Trophoblast cell (in vitro differentiated cells and primary cell): ENCODE data around the gene FHIT.

Source experiments
- DNase-seq, 2 donors: peaks; one replicate each; pipeline ENCODE4 v3.0.0-alpha.2; 2016
- H2AFZ ChIP-seq: 2 replicates; pipeline ENCODE4 v1.6.1; 2013; ENCODE audit warnings: low read length, moderate library complexity, mild to moderate bottlenecking; ENCODE audit not compliant: insufficient read depth, poor library complexity
- H2AK5ac ChIP-seq: 2 replicates; pipeline ENCODE4 v1.6.1; 2013; ENCODE audit warnings: mild to moderate bottlenecking, low read length
- H2BK120ac ChIP-seq: 2 replicates; pipeline ENCODE4 v1.6.1; 2013; ENCODE audit warnings: low read length, mild to moderate bottlenecking, moderate library complexity; ENCODE audit not compliant: insufficient read depth, poor library complexity
- H2BK12ac ChIP-seq: 2 replicates; pipeline ENCODE4 v1.6.1; 2013; ENCODE audit warnings: mild to moderate bottlenecking, low read length, moderate library complexity
- H2BK5ac ChIP-seq: 2 replicates; pipeline ENCODE4 v1.6.1; 2013; ENCODE audit warnings: low read length, low read depth, moderate library complexity, mild to moderate bottlenecking; ENCODE audit not compliant: poor library complexity
- H3K14ac ChIP-seq: 2 replicates; pipeline ENCODE4 v1.6.1; 2013; ENCODE audit warnings: mild to moderate bottlenecking, low read length
- H3K18ac ChIP-seq: 2 replicates; pipeline ENCODE4 v1.6.1; 2013; ENCODE audit warnings: mild to moderate bottlenecking, low read length
- H3K23ac ChIP-seq: 2 replicates; pipeline ENCODE4 v1.6.1; 2013; ENCODE audit warnings: low read length
- H3K27ac ChIP-seq: 2 replicates; pipeline ENCODE4 v1.5.1; 2013; ENCODE audit warnings: low read depth, mild to moderate bottlenecking, inconsistent platforms, low read length, moderate library complexity
- H3K27me3 ChIP-seq: 2 replicates; pipeline ENCODE4 v1.6.1; 2013; ENCODE audit warnings: inconsistent platforms, mild to moderate bottlenecking, low read length, moderate library complexity; ENCODE audit not compliant: insufficient read depth
- H3K36me3 ChIP-seq, 2 experiments: 1 replicate in 1 of 2; 2 replicates in 1 of 2; pipeline ENCODE4 v1.6.1; 2013; ENCODE audit warnings: low read length in 2 of 2, mild to moderate bottlenecking in 2 of 2, moderate library complexity in 1 of 2; ENCODE audit not compliant: insufficient read depth in 2 of 2, control insufficient read depth in 1 of 2
- H3K4ac ChIP-seq: 2 replicates; pipeline ENCODE4 v1.6.1; 2013; ENCODE audit warnings: low read depth, mild to moderate bottlenecking, low read length, moderate library complexity
- H3K4me1 ChIP-seq, 2 experiments: 1 replicate in 1 of 2; 2 replicates in 1 of 2; pipeline ENCODE4 v1.6.1; 2013; ENCODE audit warnings: low read length in 2 of 2, mild to moderate bottlenecking in 2 of 2, moderate library complexity in 1 of 2; ENCODE audit not compliant: insufficient read depth in 2 of 2, control insufficient read depth in 1 of 2
- H3K4me2 ChIP-seq: 2 replicates; pipeline ENCODE4 v1.6.1; 2013; ENCODE audit warnings: inconsistent platforms, mild to moderate bottlenecking, low read length, moderate library complexity
- H3K4me3 ChIP-seq: 2 replicates; pipeline ENCODE4 v1.5.1; 2013; ENCODE audit warnings: mild to moderate bottlenecking, low read depth, low read length, inconsistent platforms
- H3K79me1 ChIP-seq: one replicate; pipeline ENCODE4 v1.6.1; 2013; ENCODE audit warnings: low read length
- H3K79me2 ChIP-seq: 2 replicates; pipeline ENCODE4 v1.6.1; 2013; ENCODE audit warnings: low read length, mild to moderate bottlenecking; ENCODE audit not compliant: control insufficient read depth, insufficient read depth, poor library complexity
- H3K9ac ChIP-seq: 2 replicates; pipeline ENCODE4 v1.6.1; 2013; ENCODE audit warnings: mild to moderate bottlenecking, low read length
- H3K9me3 ChIP-seq: 2 replicates; pipeline ENCODE4 v1.6.1; 2013; ENCODE audit warnings: low read depth, mild to moderate bottlenecking, control low read depth, inconsistent platforms, low read length; ENCODE audit not compliant: insufficient read depth
- H4K12ac ChIP-seq: 2 replicates; pipeline ENCODE4 v1.6.1; 2013; ENCODE audit warnings: low read depth, mild to moderate bottlenecking, low read length, moderate library complexity
- H4K8ac ChIP-seq: 2 replicates; pipeline ENCODE4 v1.6.1; 2013; ENCODE audit warnings: low read depth, mild to moderate bottlenecking, low read length, moderate library complexity
- H4K91ac ChIP-seq: one replicate; pipeline ENCODE4 v1.6.1; 2013; ENCODE audit warnings: low read depth, mild to moderate bottlenecking, low read length, moderate library complexity
- WGBS: extraction: QIAGEN DNeasy Blood & Tissue Kit; methylation state at CpG from one replicate; pipeline ENCODE4 v1.1.7; 2013; ENCODE audit warnings: missing lambda C conversion rate; ENCODE audit not compliant: insufficient read length, insufficient coverage; ENCODE audit errors: extremely low coverage; 5-methylcytosine and 5-hydroxymethylcytosine counted together

The FHIT gene

DNA sequence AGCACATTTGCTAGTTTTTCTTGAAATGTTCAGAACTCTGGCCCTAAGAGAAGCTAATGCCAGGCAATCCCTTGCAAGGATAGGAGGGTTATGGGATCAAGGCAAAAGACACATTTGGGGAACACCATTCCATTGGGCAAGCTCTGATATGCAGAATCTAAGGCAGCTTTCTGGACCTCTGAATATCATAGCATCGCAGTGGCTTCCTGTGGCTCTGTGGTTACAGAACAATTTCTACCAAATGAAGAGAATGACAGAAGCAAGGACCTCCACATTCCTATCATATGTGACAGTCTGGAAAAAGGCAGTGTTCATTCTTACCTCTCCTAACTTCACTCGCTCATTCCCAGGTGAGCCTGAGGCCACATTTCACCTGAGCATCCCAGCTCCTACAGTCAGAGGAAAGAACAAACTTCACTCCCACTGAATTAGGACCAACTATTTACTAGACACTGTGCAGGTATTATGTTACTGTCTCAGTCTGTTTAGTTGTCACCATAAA is 1365.3 kb downstream of the FHIT start:
- H3K4ac ChIP-seq = no peak overlapping the region
- no peak overlapping the region for H2BK5ac ChIP-seq
- no CpG with 5 or more reads among the region's 2 CpGs for WGBS
- no peak overlapping the region for H2BK120ac ChIP-seq
- peaks cover 4% of the 10 kb centered on the region for H3K79me1 ChIP-seq
- H3K4me1 ChIP-seq = peaks cover 8 to 11% of the 10 kb centered on the region in 2 experiments
- peak; percentile 36 to 64 for DNase-seq
- no peaks in the 10 kb centered on the region for H3K27me3 ChIP-seq
- no peaks in the 10 kb centered on the region for H3K79me2 ChIP-seq
- no peaks in the 10 kb centered on the region for H3K9me3 ChIP-seq
- H3K4me3 ChIP-seq = no peak overlapping the region
- no peak overlapping the region for H2BK12ac ChIP-seq
- H3K36me3 ChIP-seq = no peaks in the 10 kb centered on the region
- H2AFZ ChIP-seq = no peak overlapping the region
- H3K9ac ChIP-seq = no peak overlapping the region
- H3K14ac ChIP-seq = no peak overlapping the region
- H3K4me2 ChIP-seq = peak overlapping the region; percentile 26
- no peak overlapping the region for H4K8ac ChIP-seq
- H4K12ac ChIP-seq = no peak overlapping the region
- no peak overlapping the region for H4K91ac ChIP-seq
- no peak overlapping the region for H3K18ac ChIP-seq
- no peak overlapping the region for H2AK5ac ChIP-seq
- H3K23ac ChIP-seq = no peak overlapping the region
- peak overlapping the region; percentile 57 for H3K27ac ChIP-seq

DNA sequence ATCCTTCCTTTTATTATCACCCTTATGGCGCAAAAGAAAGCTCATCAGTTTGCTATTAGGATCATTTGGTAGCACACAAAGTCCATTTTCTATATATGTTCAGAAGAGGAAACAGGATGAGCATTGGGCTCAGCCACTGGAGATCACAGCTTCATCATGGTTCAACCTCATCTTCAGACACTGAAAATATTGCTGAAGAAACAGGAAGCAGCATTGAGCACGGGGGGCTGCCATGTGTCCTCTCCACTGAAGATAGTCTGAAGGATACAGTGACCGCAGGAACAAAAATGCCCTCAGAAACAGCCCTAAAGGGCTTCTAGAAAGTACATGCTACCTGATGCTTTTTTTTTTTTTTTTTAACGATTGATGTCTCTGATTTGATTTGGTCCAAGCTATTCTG is 1366.2 kb downstream of the FHIT start:
- H4K91ac ChIP-seq = no peak overlapping the region
- H2BK120ac ChIP-seq = no peak overlapping the region
- no peak overlapping the region for H3K18ac ChIP-seq
- no peak overlapping the region for H2AK5ac ChIP-seq
- H3K23ac ChIP-seq = no peak overlapping the region
- H3K9ac ChIP-seq = no peak overlapping the region
- no CpG with 5 or more reads among the region's 4 CpGs for WGBS
- H3K4me3 ChIP-seq = no peak overlapping the region
- H3K79me1 ChIP-seq = peaks cover 4% of the 10 kb centered on the region
- no peaks in the 10 kb centered on the region for H3K36me3 ChIP-seq
- H3K27me3 ChIP-seq = no peaks in the 10 kb centered on the region
- no peak overlapping the region for H3K4ac ChIP-seq
- no peak overlapping the region for H3K27ac ChIP-seq
- no peak overlapping the region for H4K12ac ChIP-seq
- no peaks in the 10 kb centered on the region for H3K9me3 ChIP-seq
- peaks cover 8 to 11% of the 10 kb centered on the region in 2 experiments for H3K4me1 ChIP-seq
- DNase-seq = no peak
- no peaks in the 10 kb centered on the region for H3K79me2 ChIP-seq
- no peak overlapping the region for H2BK12ac ChIP-seq
- no peak overlapping the region for H3K14ac ChIP-seq
- no peak overlapping the region for H4K8ac ChIP-seq
- no peak overlapping the region for H2AFZ ChIP-seq
- no peak overlapping the region for H2BK5ac ChIP-seq
- H3K4me2 ChIP-seq = no peak overlapping the region

DNA sequence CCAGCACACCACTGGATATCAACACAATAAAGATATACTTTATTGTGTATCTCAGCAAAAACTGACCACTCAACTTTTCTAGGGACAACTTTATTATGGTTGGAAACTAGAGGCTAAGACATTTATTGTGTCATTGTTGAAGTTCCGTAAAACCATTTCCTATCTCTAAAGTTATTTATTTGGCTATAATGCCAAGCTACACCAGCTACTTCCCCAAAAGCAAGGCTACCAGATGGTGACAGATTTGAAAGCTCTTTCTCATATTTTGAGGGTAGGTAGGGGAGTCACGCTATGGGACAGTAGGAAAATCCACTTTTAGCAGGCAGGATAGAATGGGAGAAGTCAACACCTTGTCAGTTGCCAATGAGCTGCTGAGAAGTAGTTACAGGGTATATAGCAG is 1366.8 kb downstream of the FHIT start:
- DNase-seq = no peak
- H4K12ac ChIP-seq = no peak overlapping the region
- no peak overlapping the region for H2AK5ac ChIP-seq
- H3K27me3 ChIP-seq = no peaks in the 10 kb centered on the region
- no peak overlapping the region for H3K9ac ChIP-seq
- WGBS = no CpG with 5 or more reads among the region's 2 CpGs
- H3K4me1 ChIP-seq = peaks cover 8 to 11% of the 10 kb centered on the region in 2 experiments
- H2BK12ac ChIP-seq = no peak overlapping the region
- no peak overlapping the region for H3K14ac ChIP-seq
- H3K4ac ChIP-seq = no peak overlapping the region
- no peak overlapping the region for H3K4me2 ChIP-seq
- no peak overlapping the region for H3K4me3 ChIP-seq
- no peak overlapping the region for H2BK5ac ChIP-seq
- H2AFZ ChIP-seq = no peak overlapping the region
- no peaks in the 10 kb centered on the region for H3K36me3 ChIP-seq
- H3K9me3 ChIP-seq = no peaks in the 10 kb centered on the region
- no peak overlapping the region for H4K8ac ChIP-seq
- no peak overlapping the region for H3K18ac ChIP-seq
- peaks cover 4% of the 10 kb centered on the region for H3K79me1 ChIP-seq
- no peak overlapping the region for H2BK120ac ChIP-seq
- H3K27ac ChIP-seq = no peak overlapping the region
- H3K79me2 ChIP-seq = no peaks in the 10 kb centered on the region
- no peak overlapping the region for H3K23ac ChIP-seq
- no peak overlapping the region for H4K91ac ChIP-seq

DNA sequence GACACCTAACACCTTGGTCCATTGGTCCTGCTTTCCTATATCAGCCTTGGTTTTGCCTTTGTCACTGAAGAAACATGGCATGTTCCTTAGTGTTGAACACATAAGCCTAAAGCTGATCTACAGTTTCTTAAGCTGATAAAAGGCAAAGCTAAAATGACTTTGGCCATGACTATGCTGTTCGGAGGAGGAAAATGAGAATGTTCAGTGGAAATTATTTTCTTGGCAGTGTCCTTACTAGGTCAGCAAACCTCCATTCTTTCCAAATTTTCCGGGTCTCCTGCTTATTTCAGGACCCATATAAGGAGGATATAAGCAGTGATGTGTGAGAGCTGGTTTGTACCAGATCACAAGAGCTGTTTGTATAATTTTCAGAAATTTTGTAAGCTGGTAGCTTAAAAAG is 1368.5 kb downstream of the FHIT start:
- H3K4ac ChIP-seq = no peak overlapping the region
- H3K79me1 ChIP-seq = peaks cover 4% of the 10 kb centered on the region
- H2BK120ac ChIP-seq = no peak overlapping the region
- no peak overlapping the region for H2AFZ ChIP-seq
- H2BK12ac ChIP-seq = no peak overlapping the region
- no peak overlapping the region for H3K4me3 ChIP-seq
- no peak overlapping the region for H4K91ac ChIP-seq
- no peak overlapping the region for H4K8ac ChIP-seq
- H3K23ac ChIP-seq = no peak overlapping the region
- no peaks in the 10 kb centered on the region for H3K27me3 ChIP-seq
- DNase-seq = no peak
- H3K79me2 ChIP-seq = no peaks in the 10 kb centered on the region
- H3K27ac ChIP-seq = no peak overlapping the region
- H3K9ac ChIP-seq = no peak overlapping the region
- no peaks in the 10 kb centered on the region for H3K9me3 ChIP-seq
- H3K14ac ChIP-seq = no peak overlapping the region
- no peak overlapping the region for H2BK5ac ChIP-seq
- H3K4me1 ChIP-seq = peaks cover 8 to 11% of the 10 kb centered on the region in 2 experiments
- WGBS = no CpG with 5 or more reads among the region's 2 CpGs
- H3K18ac ChIP-seq = no peak overlapping the region
- H4K12ac ChIP-seq = no peak overlapping the region
- no peak overlapping the region for H3K4me2 ChIP-seq
- no peak overlapping the region for H2AK5ac ChIP-seq
- no peaks in the 10 kb centered on the region for H3K36me3 ChIP-seq
